Panc1 (cell line): Measurements from ENCODE around the gene STOM. TPM values are rescaled to one million over a fixed set of nuclear protein-coding genes. Genes with fewer than 3 reads are reported as not detected.
"Not testable (repeated sequence)": the region's sequence is repeated elsewhere in the genome, so short reads cannot be mapped to it uniquely, and the experiment has no call there.

Experiments used
- ATAC-seq: fragments of 200-7000 bp; cut with Tn5 transposase; 2 replicates; pipeline ENCODE4 v1.9.1; 2020; ENCODE audit warnings: mild to moderate bottlenecking, moderate library complexity
- BruUV-seq: library from RNA; stranded (reverse); fragments of 400-500 nt; replicated peaks from 2 replicates; lab custom pipeline; 2021; lab: Mats Ljungman, UMichigan
- CTCF ChIA-PET: fragments of 300-600 bp; sonication (Branson Sonifier 250); formaldehyde crosslinking; loops from one replicate; lab custom pipeline; 2022; ENCODE audit warnings: antibody characterized with exemption; lab: Charles Lee
- POLR2A ChIA-PET: fragments of 300-600 bp; sonication (Branson Sonifier 250); formaldehyde crosslinking; loops from one replicate; lab custom pipeline; 2022; ENCODE audit warnings: antibody characterized with exemption; lab: Charles Lee
- DNase-seq: peaks from one replicate; pipeline ENCODE4 v3.0.0-alpha.2; 2010; ENCODE audit warnings: low read depth, low spot score
- H3K27ac ChIP-seq: 2 replicates; pipeline ENCODE4 v1.5.1; 2011; ENCODE audit warnings: mild to moderate bottlenecking, low read length, inconsistent platforms
- H3K27me3 ChIP-seq: fragments of 200-500 bp; sonication (Bioruptor generic); 2 replicates; pipeline ENCODE4 v1.6.0; 2014; ENCODE audit warnings: low read length, inconsistent platforms; ENCODE audit not compliant: control insufficient read depth, insufficient read depth
- H3K36me3 ChIP-seq: fragments of 200-500 bp; sonication (Bioruptor generic); 2 replicates; pipeline ENCODE4 v1.5.1; 2014; ENCODE audit warnings: inconsistent platforms, mild to moderate bottlenecking, low read length, moderate library complexity; ENCODE audit not compliant: control insufficient read depth, insufficient read depth
- H3K4me1 ChIP-seq: 2 replicates; pipeline ENCODE4 v1.5.1; 2011; ENCODE audit warnings: inconsistent platforms, mild to moderate bottlenecking, low read length, moderate library complexity; ENCODE audit not compliant: control insufficient read depth, insufficient read depth
- H3K4me3 ChIP-seq, 2 experiments: 2 replicates each; pipeline ENCODE4 v1.5.1; 2011 to 2012; ENCODE audit warnings: low read depth in 2 of 2, low read length in 2 of 2, mild to moderate bottlenecking in 2 of 2, inconsistent platforms in 1 of 2, moderate library complexity in 1 of 2
- H3K9me3 ChIP-seq: fragments of 200-500 bp; sonication (Bioruptor generic); 2 replicates; pipeline ENCODE4 v1.5.1; 2014; ENCODE audit warnings: low read depth, mild to moderate bottlenecking, inconsistent platforms, low read length, moderate library complexity; ENCODE audit not compliant: control insufficient read depth, insufficient read depth
- CTCF ChIP-seq: fragments of 450-650 bp; IDR thresholded peaks from 2 replicates; pipeline ENCODE4 v1.5.1; 2017; ENCODE audit warnings: mild to moderate bottlenecking
- POLR2AphosphoS5 ChIP-seq: IDR thresholded peaks from 2 replicates; pipeline ENCODE4 v1.6.1; 2012; ENCODE audit warnings: mild to moderate bottlenecking, low read depth, low read length, moderate library complexity
- SIN3A ChIP-seq: IDR thresholded peaks from 2 replicates; pipeline ENCODE4 v1.6.1; 2012; ENCODE audit warnings: low read depth, mild to moderate bottlenecking, low read length, moderate library complexity, borderline replicate concordance; ENCODE audit not compliant: insufficient read depth
- TCF7L2 ChIP-seq: IDR thresholded peaks from 2 replicates; pipeline ENCODE4 v1.6.1; 2011; ENCODE audit warnings: mild to moderate bottlenecking, low read depth, low read length, inconsistent platforms
- in situ Hi-C: cut with HindIII; loops from 2 replicates; pipeline ENCODE4 v1.10.0; 2016; ENCODE audit warnings: low sequenced_read_pairs, low pct_unique_long_range_greater_than_20kb
- intact Hi-C: fragments of 100-400 bp; cut with micrococcal nuclease; formaldehyde crosslinking; loops from one replicate; pipeline ENCODE4 v1.10.0; 2022; ENCODE audit not compliant: unreplicated experiment
- total RNA-seq: library from RNA; stranded (reverse); gene quantifications from one replicate; pipeline ENCODE4 v1.2.1, GENCODE V29; 2021; ENCODE audit not compliant: unreplicated experiment
- TF ChIP-seq, protein P1 (sequence below), 2 experiments: IDR thresholded peaks; 2 replicates each; pipeline ENCODE4 v1.6.1; 2011 to 2012; ENCODE audit warnings: low read depth in 2 of 2, control low read depth in 1 of 2, low read length in 1 of 2, mild to moderate bottlenecking in 1 of 2, moderate library complexity in 1 of 2; ENCODE audit not compliant: insufficient read depth in 1 of 2

Gene STOM
- total RNA-seq, 1 experiment from 2014 or later = 81.2 TPM

GRCh38 chr9:121398374-121398773 is 28.3 kb upstream of the STOM start:
- no peak overlapping the region for H3K4me3 ChIP-seq
- DNase-seq (no peak), ATAC-seq (no peak)
- no peaks in the 10 kb centered on the region for H3K4me1 ChIP-seq
- in situ Hi-C loops (no loop called here), intact Hi-C loops (loop anchor here (2.0 kb wide), 1 partner anchor 186 kb away; no protein-coding TSS in a partner anchor)
- H3K9me3 ChIP-seq = no peaks in the 10 kb centered on the region
- ChIA-PET POLR2A (no interaction called here), CTCF (interaction anchor here (0.6 to 1.3 kb wide), 2 partner anchors 78 to 182 kb away, joined by 4 to 5 read pairs; no protein-coding TSS in a partner anchor)
- no peaks in the 10 kb centered on the region for H3K27me3 ChIP-seq
- H3K27ac ChIP-seq = peak overlapping the region; percentile 20; the same call in 1 of the 2 replicates
- TF ChIP-seq, protein P1, sequence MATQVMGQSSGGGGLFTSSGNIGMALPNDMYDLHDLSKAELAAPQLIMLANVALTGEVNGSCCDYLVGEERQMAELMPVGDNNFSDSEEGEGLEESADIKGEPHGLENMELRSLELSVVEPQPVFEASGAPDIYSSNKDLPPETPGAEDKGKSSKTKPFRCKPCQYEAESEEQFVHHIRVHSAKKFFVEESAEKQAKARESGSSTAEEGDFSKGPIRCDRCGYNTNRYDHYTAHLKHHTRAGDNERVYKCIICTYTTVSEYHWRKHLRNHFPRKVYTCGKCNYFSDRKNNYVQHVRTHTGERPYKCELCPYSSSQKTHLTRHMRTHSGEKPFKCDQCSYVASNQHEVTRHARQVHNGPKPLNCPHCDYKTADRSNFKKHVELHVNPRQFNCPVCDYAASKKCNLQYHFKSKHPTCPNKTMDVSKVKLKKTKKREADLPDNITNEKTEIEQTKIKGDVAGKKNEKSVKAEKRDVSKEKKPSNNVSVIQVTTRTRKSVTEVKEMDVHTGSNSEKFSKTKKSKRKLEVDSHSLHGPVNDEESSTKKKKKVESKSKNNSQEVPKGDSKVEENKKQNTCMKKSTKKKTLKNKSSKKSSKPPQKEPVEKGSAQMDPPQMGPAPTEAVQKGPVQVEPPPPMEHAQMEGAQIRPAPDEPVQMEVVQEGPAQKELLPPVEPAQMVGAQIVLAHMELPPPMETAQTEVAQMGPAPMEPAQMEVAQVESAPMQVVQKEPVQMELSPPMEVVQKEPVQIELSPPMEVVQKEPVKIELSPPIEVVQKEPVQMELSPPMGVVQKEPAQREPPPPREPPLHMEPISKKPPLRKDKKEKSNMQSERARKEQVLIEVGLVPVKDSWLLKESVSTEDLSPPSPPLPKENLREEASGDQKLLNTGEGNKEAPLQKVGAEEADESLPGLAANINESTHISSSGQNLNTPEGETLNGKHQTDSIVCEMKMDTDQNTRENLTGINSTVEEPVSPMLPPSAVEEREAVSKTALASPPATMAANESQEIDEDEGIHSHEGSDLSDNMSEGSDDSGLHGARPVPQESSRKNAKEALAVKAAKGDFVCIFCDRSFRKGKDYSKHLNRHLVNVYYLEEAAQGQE (IDR thresholded peaks at IDR 0.05; ENCODE audit: insufficient read depth in 1 of 2, low read depth in 2 of 2, low read length in 1 of 2) = no peak
- TF ChIP-seq POLR2AphosphoS5 (no peak), TCF7L2 (no peak), SIN3A (no peak), CTCF (no peak)
- no peaks in the 10 kb centered on the region for H3K36me3 ChIP-seq
- no TSS peak for BruUV-seq

DNA sequence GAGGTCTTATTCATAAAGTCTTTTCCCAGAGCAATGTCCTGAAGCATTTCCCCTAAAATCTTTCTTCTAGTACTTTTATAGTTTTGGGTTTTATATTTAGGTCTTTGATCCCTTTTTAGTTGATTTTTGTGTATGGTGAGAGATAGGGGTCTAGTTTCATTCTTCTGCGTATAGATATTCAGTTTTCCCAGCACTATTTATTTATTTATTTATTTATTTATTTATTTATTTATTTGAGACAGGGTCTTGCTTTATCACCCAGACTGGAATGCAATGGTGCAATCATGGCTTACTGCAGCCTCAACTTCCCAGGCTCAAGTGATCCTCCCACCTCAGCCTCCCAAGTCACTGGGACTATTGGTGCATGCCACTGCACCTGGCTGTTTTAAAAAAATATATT is 27.2 kb upstream of the STOM start:
- intact Hi-C loops, in situ Hi-C loops, H3K9me3 ChIP-seq, H3K4me3 ChIP-seq, H3K27ac ChIP-seq, H3K36me3 ChIP-seq, POLR2A ChIA-PET, CTCF ChIA-PET, BruUV-seq, H3K4me1 ChIP-seq, DNase-seq, H3K27me3 ChIP-seq, ATAC-seq: not testable (repeated sequence)

DNA sequence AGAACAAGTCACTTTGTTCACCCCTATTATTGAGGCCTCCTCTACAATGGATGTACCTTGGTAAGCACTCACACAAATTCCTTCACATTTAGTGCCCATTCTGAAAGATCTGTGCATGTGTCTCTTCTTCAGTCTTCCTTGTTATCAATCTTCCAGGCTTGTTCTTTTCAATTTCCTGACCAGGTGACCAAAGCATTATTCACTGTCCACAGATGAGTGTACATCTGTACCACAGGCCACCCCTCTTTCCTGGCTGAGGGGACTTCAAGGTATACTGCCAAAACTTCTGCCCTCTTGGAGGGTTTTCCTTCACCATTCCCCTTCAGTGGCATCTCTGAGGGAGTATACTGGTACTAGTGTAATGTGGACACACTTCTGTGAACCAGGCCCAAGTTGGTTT is 25.5 kb upstream of the STOM start:
- Histone ChIP-seq H3K4me3 (no peak overlapping the region), H3K27me3 (no peaks in the 10 kb centered on the region), H3K4me1 (no peaks in the 10 kb centered on the region), H3K36me3 (no peaks in the 10 kb centered on the region), H3K27ac (no peak overlapping the region), H3K9me3 (no peaks in the 10 kb centered on the region)
- intact Hi-C loops (no loop called here), in situ Hi-C loops (no loop called here)
- TF ChIP-seq TCF7L2 (no peak), POLR2AphosphoS5 (no peak), SIN3A (no peak), CTCF (no peak)
- TF ChIP-seq, protein P1 (IDR thresholded peaks at IDR 0.05; ENCODE audit: insufficient read depth in 1 of 2, low read depth in 2 of 2, low read length in 1 of 2) = no peak
- DNase-seq (no peak), ATAC-seq (no peak)
- no TSS peak for BruUV-seq
- CTCF ChIA-PET = no interaction called here
- POLR2A ChIA-PET = no interaction called here
